ENCODE results near the gene SHC4.

SHC4 gene

DNA sequence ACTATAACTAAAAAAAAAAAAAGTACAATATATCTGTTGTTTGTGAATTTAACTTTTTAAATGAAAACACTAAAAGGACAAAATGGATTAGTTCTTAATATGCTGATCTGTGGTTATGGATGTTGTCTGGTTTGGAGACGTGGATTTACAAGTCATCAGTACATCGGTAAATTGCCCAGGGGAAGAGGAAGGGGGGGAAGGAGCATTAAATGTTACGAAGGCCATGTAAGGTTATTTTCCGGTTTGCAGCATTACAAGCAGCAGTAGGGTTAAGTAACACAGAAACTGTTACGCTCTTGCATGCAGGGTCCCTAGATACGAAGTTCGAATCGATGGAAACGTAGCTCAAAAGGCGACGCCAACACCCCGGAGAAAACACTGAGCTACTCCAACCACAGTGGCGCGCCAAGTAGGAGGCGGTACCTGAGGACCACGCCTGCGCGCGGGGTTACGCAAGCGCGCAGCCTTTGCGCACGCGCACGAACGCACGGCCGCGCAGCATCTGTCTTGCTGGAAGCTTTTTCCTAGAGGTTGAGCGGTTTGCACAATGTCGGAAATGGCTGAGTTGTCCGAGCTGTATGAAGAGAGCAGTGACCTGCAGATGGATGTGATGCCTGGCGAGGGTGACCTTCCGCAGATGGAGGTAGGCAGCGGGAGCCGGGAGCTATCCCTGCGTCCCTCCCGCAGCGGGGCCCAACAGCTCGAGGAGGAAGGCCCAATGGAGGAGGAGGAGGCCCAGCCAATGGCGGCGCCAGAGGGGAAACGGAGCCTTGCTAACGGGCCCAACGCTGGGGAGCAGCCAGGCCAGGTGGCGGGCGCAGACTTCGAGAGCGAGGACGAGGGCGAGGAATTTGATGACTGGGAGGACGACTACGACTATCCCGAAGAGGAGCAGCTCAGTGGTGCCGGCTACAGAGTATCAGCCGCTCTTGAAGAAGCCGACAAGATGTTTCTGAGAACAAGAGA, 85.8 kb downstream of the SHC4 start, which contains the start of gene EID1:
TSS of gene EID1 (plus strand) at position 505 of the 966 bp plus-strand sequence. CDS start at position 548, 43 bp downstream.
- peak within 1 kb of the TSS; percentile 91 for H3K4me3 ChIP-seq (ENCODE audit: low read depth, low read length)
- peak; percentile 96 for TF ChIP-seq POLR2A (IDR thresholded peaks at IDR 0.05; ENCODE audit: extremely low read depth, insufficient read length)
- peak; percentile 94 for TF ChIP-seq MYC (IDR thresholded peaks at IDR 0.05; ENCODE audit: low read depth, low read length)
- TF ChIP-seq CTCF (IDR thresholded peaks at IDR 0.05; ENCODE audit: low read depth, low read length): no peak
- peak; percentile 81 for TF ChIP-seq MAX (IDR thresholded peaks at IDR 0.05; ENCODE audit: low read depth, low read length)
- DNase-seq (ENCODE audit: low read depth): peak; percentile 97

- no peak overlapping the region for H3K4me3 ChIP-seq (ENCODE audit: low read depth, low read length)
- TF ChIP-seq MAX (IDR thresholded peaks at IDR 0.05; ENCODE audit: low read depth, low read length): no peak
- TF ChIP-seq POLR2A (IDR thresholded peaks at IDR 0.05; ENCODE audit: extremely low read depth, insufficient read length): no peak
- TF ChIP-seq MYC (IDR thresholded peaks at IDR 0.05; ENCODE audit: low read depth, low read length): no peak
- TF ChIP-seq CTCF (IDR thresholded peaks at IDR 0.05; ENCODE audit: low read depth, low read length): no peak
- DNase-seq (ENCODE audit: low read depth): no peak
These were observed 87.7 kb downstream of the SHC4 start for GRCh38 chr15:48876057-48876456.

- TF ChIP-seq MYC (IDR thresholded peaks at IDR 0.05; ENCODE audit: low read depth, low read length): no peak
- TF ChIP-seq CTCF (IDR thresholded peaks at IDR 0.05; ENCODE audit: low read depth, low read length): no peak
- TF ChIP-seq POLR2A (IDR thresholded peaks at IDR 0.05; ENCODE audit: extremely low read depth, insufficient read length): no peak
- DNase-seq (ENCODE audit: low read depth): no peak
- H3K4me3 ChIP-seq (ENCODE audit: low read depth, low read length): no peak overlapping the region
These were observed 88.3 kb downstream of the SHC4 start for GRCh38 chr15:48875241-48875960.

- DNase-seq (ENCODE audit: low read depth): no peak
- no peak for TF ChIP-seq CTCF (IDR thresholded peaks at IDR 0.05; ENCODE audit: low read depth, low read length)
- TF ChIP-seq POLR2A (IDR thresholded peaks at IDR 0.05; ENCODE audit: extremely low read depth, insufficient read length): no peak
- TF ChIP-seq MYC (IDR thresholded peaks at IDR 0.05; ENCODE audit: low read depth, low read length): no peak
- no peak for TF ChIP-seq MAX (IDR thresholded peaks at IDR 0.05; ENCODE audit: low read depth, low read length)
- H3K4me3 ChIP-seq (ENCODE audit: low read depth, low read length): no peak overlapping the region
These were observed 91.1 kb downstream of the SHC4 start for GRCh38 chr15:48872632-48873031.

DNA sequence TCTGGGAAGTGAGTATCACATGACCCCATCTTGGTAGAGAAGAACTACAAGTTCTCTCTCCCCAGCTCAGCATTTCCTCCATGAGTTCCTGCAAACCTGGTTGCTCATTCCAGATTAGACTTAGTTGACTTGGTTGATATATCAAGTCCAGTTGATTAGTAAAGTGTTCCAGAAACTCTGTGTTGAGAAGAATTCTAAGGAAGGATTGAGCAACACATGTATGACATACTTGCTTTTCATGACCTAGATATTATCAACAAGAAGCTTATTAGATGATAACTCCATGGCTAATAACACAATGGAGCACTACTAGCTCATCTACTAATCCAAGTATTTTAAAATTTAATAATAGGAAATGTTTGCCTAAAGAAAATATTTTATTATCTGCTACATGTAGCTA, 92.2 kb downstream of the SHC4 start:
- no peak for TF ChIP-seq MYC (IDR thresholded peaks at IDR 0.05; ENCODE audit: low read depth, low read length)
- TF ChIP-seq MAX (IDR thresholded peaks at IDR 0.05; ENCODE audit: low read depth, low read length): no peak
- no peak for TF ChIP-seq POLR2A (IDR thresholded peaks at IDR 0.05; ENCODE audit: extremely low read depth, insufficient read length)
- no peak for TF ChIP-seq CTCF (IDR thresholded peaks at IDR 0.05; ENCODE audit: low read depth, low read length)
- no peak for DNase-seq (ENCODE audit: low read depth)
- no peak overlapping the region for H3K4me3 ChIP-seq (ENCODE audit: low read depth, low read length)
